ENCODE measurements around the gene TMEM170B. TPM values are rescaled to one million over a fixed set of nuclear protein-coding genes. Genes with fewer than 3 reads are reported as not detected.
A peak's percentile ranks its signal among the peaks of the same experiment; 100 is the strongest.

The TMEM170B gene
- total RNA-seq, result 17.5 TPM

GRCh38 chr6:11537229-11538051 lies at the start of gene TMEM170B:
TSS of gene TMEM170B (plus strand) at chr6:11537749. CDS start at chr6:11538278, 529 bp downstream.
- H3K4me1 ChIP-seq (ENCODE audit: insufficient read depth, low read length), result peaks cover 39% of the 10 kb centered on the region
- no peaks in the 10 kb centered on the region for H3K27me3 ChIP-seq (ENCODE audit: insufficient read depth, low read length)
- no peaks in the 10 kb centered on the region for H3K9me3 ChIP-seq (ENCODE audit: low read depth, low read length)
- H3K4me3 ChIP-seq (ENCODE audit: low read length), result peak within 1 kb of the TSS; percentile 79

GRCh38 chr6:11490996-11491395 lies 46.6 kb upstream of the TMEM170B start:
- Histone ChIP-seq H3K9me3 (ENCODE audit: low read depth, low read length) (no peaks in the 10 kb centered on the region), H3K27me3 (ENCODE audit: insufficient read depth, low read length) (no peaks in the 10 kb centered on the region), H3K4me3 (ENCODE audit: low read length) (no peak overlapping the region), H3K4me1 (ENCODE audit: insufficient read depth, low read length) (peaks cover 31% of the 10 kb centered on the region)

- Histone ChIP-seq H3K9me3 (ENCODE audit: low read depth, low read length) (no peaks in the 10 kb centered on the region), H3K4me3 (ENCODE audit: low read length) (no peak overlapping the region), H3K27me3 (ENCODE audit: insufficient read depth, low read length) (no peaks in the 10 kb centered on the region), H3K4me1 (ENCODE audit: insufficient read depth, low read length) (peaks cover 36% of the 10 kb centered on the region)
These were observed 45.7 kb upstream of the TMEM170B start for GRCh38 chr6:11491596-11492463.

- no peaks in the 10 kb centered on the region for H3K9me3 ChIP-seq (ENCODE audit: low read depth, low read length)
- H3K4me1 ChIP-seq (ENCODE audit: insufficient read depth, low read length), result peaks cover 45% of the 10 kb centered on the region
- no peak overlapping the region for H3K4me3 ChIP-seq (ENCODE audit: low read length)
- H3K27me3 ChIP-seq (ENCODE audit: insufficient read depth, low read length), result no peaks in the 10 kb centered on the region
These were observed 44.9 kb upstream of the TMEM170B start for GRCh38 chr6:11492464-11493290.

GRCh38 chr6:11493974-11494373 lies 43.6 kb upstream of the TMEM170B start:
- H3K9me3 ChIP-seq (ENCODE audit: low read depth, low read length), result no peaks in the 10 kb centered on the region
- H3K4me1 ChIP-seq (ENCODE audit: insufficient read depth, low read length), result peaks cover 51% of the 10 kb centered on the region
- H3K4me3 ChIP-seq (ENCODE audit: low read length), result no peak overlapping the region
- H3K27me3 ChIP-seq (ENCODE audit: insufficient read depth, low read length), result no peaks in the 10 kb centered on the region

- peaks cover 51% of the 10 kb centered on the region for H3K4me1 ChIP-seq (ENCODE audit: insufficient read depth, low read length)
These were observed 42.6 kb upstream of the TMEM170B start for GRCh38 chr6:11494786-11495564.

GRCh38 chr6:11495565-11496145 lies 41.9 kb upstream of the TMEM170B start:
- Histone ChIP-seq H3K4me1 (ENCODE audit: insufficient read depth, low read length) (peaks cover 51% of the 10 kb centered on the region), H3K27me3 (ENCODE audit: insufficient read depth, low read length) (no peaks in the 10 kb centered on the region), H3K9me3 (ENCODE audit: low read depth, low read length) (no peaks in the 10 kb centered on the region), H3K4me3 (ENCODE audit: low read length) (no peak overlapping the region)

More at GRCh38 chr6:11494786-11495564, 42.6 kb upstream of the TMEM170B start:
- no peaks in the 10 kb centered on the region for H3K9me3 ChIP-seq (ENCODE audit: low read depth, low read length)
- no peaks in the 10 kb centered on the region for H3K27me3 ChIP-seq (ENCODE audit: insufficient read depth, low read length)
- H3K4me3 ChIP-seq (ENCODE audit: low read length), result no peak overlapping the region

GRCh38 chr6:11496152-11497060 lies 41.1 kb upstream of the TMEM170B start:
- no peaks in the 10 kb centered on the region for H3K9me3 ChIP-seq (ENCODE audit: low read depth, low read length)
- no peak overlapping the region for H3K4me3 ChIP-seq (ENCODE audit: low read length)
- H3K27me3 ChIP-seq (ENCODE audit: insufficient read depth, low read length), result no peaks in the 10 kb centered on the region
- peaks cover 51% of the 10 kb centered on the region for H3K4me1 ChIP-seq (ENCODE audit: insufficient read depth, low read length)

- Histone ChIP-seq H3K4me3 (ENCODE audit: low read length) (no peak overlapping the region), H3K4me1 (ENCODE audit: insufficient read depth, low read length) (peaks cover 47% of the 10 kb centered on the region), H3K9me3 (ENCODE audit: low read depth, low read length) (no peaks in the 10 kb centered on the region), H3K27me3 (ENCODE audit: insufficient read depth, low read length) (no peaks in the 10 kb centered on the region)
These were observed 40.4 kb upstream of the TMEM170B start for GRCh38 chr6:11497107-11497506.

GRCh38 chr6:11497881-11498280 lies 39.7 kb upstream of the TMEM170B start:
- peaks cover 39% of the 10 kb centered on the region for H3K4me1 ChIP-seq (ENCODE audit: insufficient read depth, low read length)
- H3K27me3 ChIP-seq (ENCODE audit: insufficient read depth, low read length), result no peaks in the 10 kb centered on the region
- H3K9me3 ChIP-seq (ENCODE audit: low read depth, low read length), result no peaks in the 10 kb centered on the region
- no peak overlapping the region for H3K4me3 ChIP-seq (ENCODE audit: low read length)

GRCh38 chr6:11500008-11500407 lies 37.5 kb upstream of the TMEM170B start:
- Histone ChIP-seq H3K4me1 (ENCODE audit: insufficient read depth, low read length) (peaks cover 26% of the 10 kb centered on the region), H3K27me3 (ENCODE audit: insufficient read depth, low read length) (no peaks in the 10 kb centered on the region), H3K9me3 (ENCODE audit: low read depth, low read length) (no peaks in the 10 kb centered on the region), H3K4me3 (ENCODE audit: low read length) (no peak overlapping the region)

- H3K27me3 ChIP-seq (ENCODE audit: insufficient read depth, low read length), result no peaks in the 10 kb centered on the region
- H3K4me3 ChIP-seq (ENCODE audit: low read length), result no peak overlapping the region
- H3K4me1 ChIP-seq (ENCODE audit: insufficient read depth, low read length), result peaks cover under 1% of the 10 kb centered on the region
- H3K9me3 ChIP-seq (ENCODE audit: low read depth, low read length), result no peaks in the 10 kb centered on the region
These were observed 28.1 kb upstream of the TMEM170B start for GRCh38 chr6:11509471-11509870.

- H3K27me3 ChIP-seq (ENCODE audit: insufficient read depth, low read length), result no peaks in the 10 kb centered on the region
- no peak overlapping the region for H3K4me3 ChIP-seq (ENCODE audit: low read length)
- H3K4me1 ChIP-seq (ENCODE audit: insufficient read depth, low read length), result peaks cover 13% of the 10 kb centered on the region
- H3K9me3 ChIP-seq (ENCODE audit: low read depth, low read length), result peaks cover 9% of the 10 kb centered on the region
These were observed 22.9 kb upstream of the TMEM170B start for GRCh38 chr6:11514672-11515071.
